DND-41 (cell line): ENCODE data around the gene MRPL21.
"Not testable (repeated sequence)": the region's sequence is repeated elsewhere in the genome, so short reads cannot be mapped to it uniquely, and the experiment has no call there.

Source experiments
- EZH2 ChIP-seq: IDR thresholded peaks from 3 replicates; pipeline ENCODE4 v1.6.1; 2012; ENCODE audit warnings: borderline replicate concordance, low read depth, mild to moderate bottlenecking, moderate library complexity, low read length, inconsistent platforms; ENCODE audit not compliant: severe bottlenecking
- TF ChIP-seq, protein P1 (sequence below): IDR thresholded peaks from 2 replicates; pipeline ENCODE4 v1.5.1; 2012; ENCODE audit warnings: borderline replicate concordance, low read length, moderate library complexity, mild to moderate bottlenecking; ENCODE audit not compliant: poor library complexity, severe bottlenecking; ENCODE audit errors: extremely low read depth

DNA sequence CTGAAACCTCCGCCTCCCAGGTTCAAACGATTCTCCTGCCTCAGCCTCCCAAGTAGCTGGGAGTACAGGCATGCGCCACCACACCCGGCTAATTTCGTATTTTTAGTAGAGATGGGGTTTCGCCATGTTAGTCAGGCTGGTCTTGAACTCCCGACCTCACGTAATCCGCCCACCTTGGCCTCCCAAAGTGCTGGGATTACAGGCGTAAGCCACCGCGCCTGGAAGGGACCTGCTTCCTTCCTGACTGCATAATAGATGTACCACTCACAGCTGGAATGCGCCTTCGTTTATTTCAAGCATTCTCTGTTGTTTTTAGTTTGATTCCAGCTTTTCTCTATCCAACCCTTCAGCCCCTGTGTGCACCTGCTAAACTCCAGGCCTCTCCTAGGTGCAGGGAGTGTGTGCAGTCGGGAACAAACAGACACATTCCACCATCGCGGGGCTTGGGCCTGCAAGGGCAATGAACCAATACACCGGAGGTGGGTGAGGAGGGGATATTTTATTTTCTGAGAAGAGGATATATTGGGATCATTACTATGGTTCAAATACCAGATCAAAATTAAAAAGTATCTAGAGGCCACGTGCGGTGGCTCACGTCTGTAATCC, 47.1 kb downstream of the MRPL21 start:
- TF ChIP-seq, protein P1, sequence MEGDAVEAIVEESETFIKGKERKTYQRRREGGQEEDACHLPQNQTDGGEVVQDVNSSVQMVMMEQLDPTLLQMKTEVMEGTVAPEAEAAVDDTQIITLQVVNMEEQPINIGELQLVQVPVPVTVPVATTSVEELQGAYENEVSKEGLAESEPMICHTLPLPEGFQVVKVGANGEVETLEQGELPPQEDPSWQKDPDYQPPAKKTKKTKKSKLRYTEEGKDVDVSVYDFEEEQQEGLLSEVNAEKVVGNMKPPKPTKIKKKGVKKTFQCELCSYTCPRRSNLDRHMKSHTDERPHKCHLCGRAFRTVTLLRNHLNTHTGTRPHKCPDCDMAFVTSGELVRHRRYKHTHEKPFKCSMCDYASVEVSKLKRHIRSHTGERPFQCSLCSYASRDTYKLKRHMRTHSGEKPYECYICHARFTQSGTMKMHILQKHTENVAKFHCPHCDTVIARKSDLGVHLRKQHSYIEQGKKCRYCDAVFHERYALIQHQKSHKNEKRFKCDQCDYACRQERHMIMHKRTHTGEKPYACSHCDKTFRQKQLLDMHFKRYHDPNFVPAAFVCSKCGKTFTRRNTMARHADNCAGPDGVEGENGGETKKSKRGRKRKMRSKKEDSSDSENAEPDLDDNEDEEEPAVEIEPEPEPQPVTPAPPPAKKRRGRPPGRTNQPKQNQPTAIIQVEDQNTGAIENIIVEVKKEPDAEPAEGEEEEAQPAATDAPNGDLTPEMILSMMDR, result not testable (repeated sequence)
- TF ChIP-seq EZH2, result not testable (repeated sequence)
